Stimulated activated naive CD8-positive, alpha-beta T cell treated with anti-CD3 and anti-CD28 coated beads, Interleukin-15, amount 100 ng/mL, for 72 hours (primary cell): ENCODE results near the gene DHRSX.
A peak's percentile ranks its signal among the peaks of the same experiment; 100 is the strongest.
"Not testable (repeated sequence)": the region's sequence is repeated elsewhere in the genome, so short reads cannot be mapped to it uniquely, and the experiment has no call there.

ENCODE experiments used
- ATAC-seq: fragments of 150-1000 bp; cut with Tn5 transposase; 2 replicates; pipeline ENCODE4 v1.10.0; 2021; ENCODE audit warnings: mild to moderate bottlenecking, moderate library complexity
- DNase-seq, 2 donors: peaks; one replicate each; pipeline ENCODE4 v3.0.0; 2021 to 2022
- H3K27ac Mint-ChIP-seq, 2 donors: one replicate each; pipeline ENCODE4 v1.8.0; 2022; ENCODE audit warnings: mild to moderate bottlenecking in 2 of 2, mixed read lengths in 2 of 2, moderate library complexity in 2 of 2
- H3K27me3 Mint-ChIP-seq: one replicate; pipeline ENCODE4 v1.8.0; 2022; ENCODE audit warnings: mixed read lengths
- H3K4me1 Mint-ChIP-seq: one replicate; pipeline ENCODE4 v1.8.0; 2022; ENCODE audit warnings: mild to moderate bottlenecking, mixed read lengths
- H3K4me3 Mint-ChIP-seq, 2 donors: one replicate each; pipeline ENCODE4 v1.8.0; 2022; ENCODE audit warnings: mild to moderate bottlenecking in 2 of 2, mixed read lengths in 2 of 2, moderate library complexity in 1 of 2
- H3K9me3 Mint-ChIP-seq, 2 donors: one replicate each; pipeline ENCODE4 v1.8.0; 2022; ENCODE audit warnings: mixed read lengths in 2 of 2

The DHRSX gene

GRCh38 chrX:2270783-2271182 is 230.0 kb downstream of the DHRSX start:
- H3K27ac Mint-ChIP-seq = peak overlapping the region in 1 of 2 donors; percentile 31

GRCh38 chrX:2267890-2268289 is 232.9 kb downstream of the DHRSX start:
- Mint-ChIP-seq H3K4me1 (no peaks in the 10 kb centered on the region), H3K4me3 (no peak overlapping the region), H3K27ac (no peak overlapping the region), H3K9me3 (peaks cover 8 to 10% of the 10 kb centered on the region in 2 donors), H3K27me3 (no peaks in the 10 kb centered on the region)
- ATAC-seq (no peak), DNase-seq (no peak)

More at GRCh38 chrX:2270783-2271182, 230.0 kb downstream of the DHRSX start:
- H3K9me3 Mint-ChIP-seq = peaks cover 8 to 15% of the 10 kb centered on the region in 2 donors
- not testable (repeated sequence) for H3K4me1 Mint-ChIP-seq, DNase-seq, H3K27me3 Mint-ChIP-seq, H3K4me3 Mint-ChIP-seq, ATAC-seq

- Mint-ChIP-seq H3K9me3 (peaks cover 8 to 10% of the 10 kb centered on the region in 2 donors), H3K4me1 (no peaks in the 10 kb centered on the region), H3K27me3 (no peaks in the 10 kb centered on the region), H3K27ac (no peak overlapping the region), H3K4me3 (no peak overlapping the region)
- DNase-seq = no peak
- ATAC-seq = peak; percentile 39
Observed at GRCh38 chrX:2266445-2267349, 234.1 kb downstream of the DHRSX start.

GRCh38 chrX:2265658-2266444 is 234.9 kb downstream of the DHRSX start:
- H3K27me3 Mint-ChIP-seq, H3K4me1 Mint-ChIP-seq, ATAC-seq, H3K27ac Mint-ChIP-seq, H3K4me3 Mint-ChIP-seq, H3K9me3 Mint-ChIP-seq: not testable (repeated sequence)
- DNase-seq = peak in 1 of 2 donors; percentile 21

GRCh38 chrX:2264179-2265030 is 236.4 kb downstream of the DHRSX start:
- Mint-ChIP-seq H3K4me3 (no peak overlapping the region), H3K4me1 (no peaks in the 10 kb centered on the region), H3K27ac (peak overlapping the region in 1 of 2 donors; percentile 34), H3K9me3 (peaks cover 0 to 4% of the 10 kb centered on the region in 2 donors), H3K27me3 (no peaks in the 10 kb centered on the region)
- ATAC-seq (peak; percentile 32), DNase-seq (peak in 1 of 2 donors; percentile 28)

- Mint-ChIP-seq H3K27ac (no peak overlapping the region), H3K9me3 (peaks cover 5% of the 10 kb centered on the region in 2 donors), H3K4me3 (no peak overlapping the region), H3K27me3 (no peaks in the 10 kb centered on the region), H3K4me1 (no peaks in the 10 kb centered on the region)
- no peak for ATAC-seq
- no peak for DNase-seq
Observed at GRCh38 chrX:2263203-2263602, 237.6 kb downstream of the DHRSX start.

GRCh38 chrX:2262668-2263055 is 238.1 kb downstream of the DHRSX start:
- no peak overlapping the region for H3K27ac Mint-ChIP-seq

GRCh38 chrX:2261831-2262667 is 238.7 kb downstream of the DHRSX start:
- DNase-seq = no peak

More at GRCh38 chrX:2262668-2263055, 238.1 kb downstream of the DHRSX start:
- ATAC-seq (peak; percentile 27), DNase-seq (no peak)
- H3K27me3 Mint-ChIP-seq = no peaks in the 10 kb centered on the region
- peaks cover 10 to 11% of the 10 kb centered on the region in 2 donors for H3K9me3 Mint-ChIP-seq
- H3K4me1 Mint-ChIP-seq = no peaks in the 10 kb centered on the region
- no peak overlapping the region for H3K4me3 Mint-ChIP-seq

GRCh38 chrX:2252331-2253065 is 248.3 kb downstream of the DHRSX start:
- no peak for DNase-seq
- Mint-ChIP-seq H3K27me3 (no peaks in the 10 kb centered on the region), H3K4me3 (no peak overlapping the region), H3K4me1 (no peaks in the 10 kb centered on the region), H3K9me3 (peaks cover 23 to 52% of the 10 kb centered on the region in 2 donors), H3K27ac (no peak overlapping the region)
- no peak for ATAC-seq

More at GRCh38 chrX:2261831-2262667, 238.7 kb downstream of the DHRSX start:
- H3K27me3 Mint-ChIP-seq = no peaks in the 10 kb centered on the region
- peak; percentile 21 for ATAC-seq
- no peak overlapping the region for H3K4me3 Mint-ChIP-seq
- H3K27ac Mint-ChIP-seq = no peak overlapping the region
- no peaks in the 10 kb centered on the region for H3K4me1 Mint-ChIP-seq
- peaks cover 11 to 14% of the 10 kb centered on the region in 2 donors for H3K9me3 Mint-ChIP-seq

- Mint-ChIP-seq H3K4me3 (no peak overlapping the region), H3K4me1 (no peaks in the 10 kb centered on the region), H3K9me3 (peaks cover 23 to 46% of the 10 kb centered on the region in 2 donors), H3K27me3 (no peaks in the 10 kb centered on the region), H3K27ac (no peak overlapping the region)
- DNase-seq = no peak
- no peak for ATAC-seq
Observed at GRCh38 chrX:2251211-2251610, 249.6 kb downstream of the DHRSX start.

GRCh38 chrX:2243913-2244460 is 256.8 kb downstream of the DHRSX start:
- Mint-ChIP-seq H3K4me3 (no peak overlapping the region), H3K9me3 (peaks cover 18 to 23% of the 10 kb centered on the region in 2 donors), H3K27me3 (no peaks in the 10 kb centered on the region), H3K27ac (peak overlapping the region in 1 of 2 donors; percentile 15), H3K4me1 (no peaks in the 10 kb centered on the region)
- DNase-seq = no peak
- ATAC-seq = no peak

GRCh38 chrX:2242980-2243379 is 257.8 kb downstream of the DHRSX start:
- H3K9me3 Mint-ChIP-seq = peaks cover 12 to 16% of the 10 kb centered on the region in 2 donors
- H3K27me3 Mint-ChIP-seq = no peaks in the 10 kb centered on the region
- no peak overlapping the region for H3K27ac Mint-ChIP-seq
- DNase-seq (no peak), ATAC-seq (no peak)
- no peak overlapping the region for H3K4me3 Mint-ChIP-seq
- H3K4me1 Mint-ChIP-seq = no peaks in the 10 kb centered on the region

GRCh38 chrX:2242326-2242725 is 258.4 kb downstream of the DHRSX start:
- no peak for DNase-seq
- Mint-ChIP-seq H3K9me3 (peaks cover 12 to 16% of the 10 kb centered on the region in 2 donors), H3K4me3 (no peak overlapping the region), H3K27ac (no peak overlapping the region), H3K27me3 (no peaks in the 10 kb centered on the region), H3K4me1 (no peaks in the 10 kb centered on the region)
- no peak for ATAC-seq
